ENCODE data around the gene EPS8L3.

GRCh38 chr1:109806733-109807400 lies 43.1 kb upstream of the EPS8L3 start:
- TF ChIP-seq DDX20 (tag; IDR thresholded peaks at IDR 0.05; ENCODE audit: low read depth) = no peak
- no peak for TF ChIP-seq TAF1 (IDR thresholded peaks at IDR 0.05; ENCODE audit: control insufficient read depth, extremely low read depth, insufficient read depth, low read length, severe bottlenecking)
- TF ChIP-seq KLF6 (CRISPR knock-in tag; IDR thresholded peaks at IDR 0.05; ENCODE audit: borderline replicate concordance) = no peak
- no peak for TF ChIP-seq TEAD4 (IDR thresholded peaks at IDR 0.05; ENCODE audit: low read length)
- TF ChIP-seq TEAD4 (CRISPR knock-in tag; IDR thresholded peaks at IDR 0.05; ENCODE audit: borderline replicate concordance) = no peak
- no peak for TF ChIP-seq ZNF274 (IDR thresholded peaks at IDR 0.05; ENCODE audit: borderline replicate concordance, low read depth, low read length)
- no peak for TF ChIP-seq SREBF1 (IDR thresholded peaks at IDR 0.05; ENCODE audit: borderline replicate concordance, low read depth, low read length)
- TF ChIP-seq CREM (IDR thresholded peaks at IDR 0.05; ENCODE audit: low read depth) = no peak
- TF ChIP-seq LEF1 (IDR thresholded peaks at IDR 0.05) = no peak
- no peak for TF ChIP-seq RNF2 (IDR thresholded peaks at IDR 0.05)
- TF ChIP-seq POLR2G (IDR thresholded peaks at IDR 0.05; ENCODE audit: low read depth, low read length) = no peak
- no peak for TF ChIP-seq STAT6 (CRISPR knock-in tag; IDR thresholded peaks at IDR 0.05)
- TF ChIP-seq ZBTB11 (CRISPR knock-in tag; IDR thresholded peaks at IDR 0.05) = no peak
